PC-3 (cell line): ENCODE results near the gene PES1. TPM values are rescaled to one million over a fixed set of nuclear protein-coding genes. Genes with fewer than 3 reads are reported as not detected.
"Not testable (repeated sequence)": the region's sequence is repeated elsewhere in the genome, so short reads cannot be mapped to it uniquely, and the experiment has no call there.

Experiments used
- ATAC-seq: fragments of 200-7000 bp; cut with Tn5 transposase; 2 replicates; pipeline ENCODE4 v1.9.1; 2020; ENCODE audit warnings: mild to moderate bottlenecking, moderate library complexity
- BruUV-seq: library from RNA; stranded (reverse); fragments of 400-500 nt; replicated peaks from 2 replicates; lab custom pipeline; 2021; lab: Mats Ljungman, UMichigan
- CTCF ChIA-PET: fragments of 300-600 bp; sonication (Branson Sonifier 250); formaldehyde crosslinking; loops from one replicate; lab custom pipeline; 2022; ENCODE audit warnings: antibody characterized with exemption; lab: Charles Lee
- POLR2A ChIA-PET: fragments of 300-600 bp; sonication (Branson Sonifier 250); formaldehyde crosslinking; loops from one replicate; lab custom pipeline; 2022; ENCODE audit warnings: antibody characterized with exemption; ENCODE audit not compliant: unreplicated experiment; lab: Charles Lee
- DNase-seq: peaks from one replicate; pipeline ENCODE4 v3.0.0-alpha.2; 2015
- H2AFZ ChIP-seq: fragments of 300-600 bp; sonication (generic); 2 replicates; pipeline ENCODE4 v1.6.0; 2016; ENCODE audit warnings: antibody characterized with exemption, low read length
- H3F3A ChIP-seq: fragments of 300-600 bp; sonication (generic); one replicate; pipeline ENCODE4 v1.6.0; 2017; ENCODE audit warnings: antibody characterized with exemption, low read length, control low read depth, mild to moderate bottlenecking; ENCODE audit not compliant: unreplicated experiment
- H3K27ac ChIP-seq: fragments of 300-600 bp; sonication (generic); 2 replicates; pipeline ENCODE4 v1.5.1; 2016; ENCODE audit warnings: mild to moderate bottlenecking, low read length
- H3K27me3 ChIP-seq: fragments of 300-600 bp; sonication (generic); 2 replicates; pipeline ENCODE4 v1.6.1; 2016; ENCODE audit warnings: low read length, mixed read lengths
- H3K36me3 ChIP-seq: fragments of 300-600 bp; sonication (generic); 2 replicates; pipeline ENCODE4 v1.6.1; 2016; ENCODE audit warnings: low read depth, mixed run types, low read length, mixed read lengths
- H3K4me1 ChIP-seq: fragments of 300-600 bp; sonication (generic); 2 replicates; pipeline ENCODE4 v1.5.1; 2016; ENCODE audit warnings: low read length; ENCODE audit not compliant: insufficient read depth
- H3K4me2 ChIP-seq: fragments of 300-600 bp; sonication (generic); 2 replicates; pipeline ENCODE4 v1.6.0; 2016; ENCODE audit warnings: low read length
- H3K4me3 ChIP-seq: fragments of 300-600 bp; sonication (generic); 2 replicates; pipeline ENCODE4 v1.5.1; 2016; ENCODE audit warnings: mild to moderate bottlenecking, low read length, mixed read lengths
- H3K79me2 ChIP-seq: fragments of 300-600 bp; sonication (generic); 2 replicates; pipeline ENCODE4 v1.6.1; 2017; ENCODE audit warnings: low read length, mixed read lengths
- H3K9ac ChIP-seq: fragments of 300-600 bp; sonication (generic); 2 replicates; pipeline ENCODE4 v1.6.0; 2016; ENCODE audit warnings: mild to moderate bottlenecking, low read length
- H3K9me2 ChIP-seq: fragments of 300-600 bp; sonication (generic); replicated peaks from 2 replicates; pipeline ENCODE4 v1.6.1; 2016; ENCODE audit warnings: mixed run types, low read length, mixed read lengths
- H3K9me3 ChIP-seq: fragments of 300-600 bp; sonication (generic); 2 replicates; pipeline ENCODE4 v1.6.1; 2016; ENCODE audit warnings: low read length, mixed read lengths
- H4K20me1 ChIP-seq: fragments of 300-600 bp; sonication (generic); 2 replicates; pipeline ENCODE4 v1.6.1; 2016; ENCODE audit warnings: low read length, mixed read lengths
- CTCF ChIP-seq: fragments of 300-600 bp; sonication (generic); conservative IDR thresholded peaks from 2 replicates; pipeline ENCODE4 v1.5.1; 2017; ENCODE audit warnings: antibody characterized with exemption, low read depth, mild to moderate bottlenecking, low read length
- EZH2 ChIP-seq: fragments of 300-600 bp; sonication (generic); IDR thresholded peaks from one replicate; pipeline ENCODE4 v1.6.1; 2017; ENCODE audit warnings: antibody characterized with exemption, mild to moderate bottlenecking, low read length; ENCODE audit not compliant: unreplicated experiment
- EZH2phosphoT487 ChIP-seq: fragments of 300-600 bp; sonication (generic); IDR thresholded peaks from 2 replicates; pipeline ENCODE4 v1.6.1; 2018; ENCODE audit warnings: mild to moderate bottlenecking, antibody characterized with exemption, low read length, borderline replicate concordance
- intact Hi-C: fragments of 100-400 bp; cut with micrococcal nuclease; formaldehyde crosslinking; loops from 2 replicates; pipeline ENCODE4 v1.9.0; 2023
- total RNA-seq: library from RNA; depleted of rRNA; stranded (reverse); fragments of >200 nt; gene quantifications from 2 replicates; pipeline ENCODE4 v1.2.3, GENCODE V29; 2014

The PES1 gene
- total RNA-seq, 1 experiment from 2014 or later: 105 TPM

GRCh38 chr22:30627471-30627870 lies 35.8 kb upstream of the PES1 start:
- DNase-seq (no peak), ATAC-seq (no peak)
- Histone ChIP-seq H3K4me3 (no peak overlapping the region), H3F3A (no peaks in the 10 kb centered on the region), H2AFZ (no peak overlapping the region), H3K27ac (no peak overlapping the region), H3K9ac (no peak overlapping the region), H3K79me2 (no peaks in the 10 kb centered on the region), H3K9me3 (no peaks in the 10 kb centered on the region), H4K20me1 (no peaks in the 10 kb centered on the region), H3K36me3 (no peaks in the 10 kb centered on the region), H3K4me1 (no peaks in the 10 kb centered on the region), H3K27me3 (no peaks in the 10 kb centered on the region), H3K4me2 (no peak overlapping the region), H3K9me2 (no peaks in the 10 kb centered on the region)
- intact Hi-C loops: no loop called here
- TF ChIP-seq EZH2: no peak
- no peak for TF ChIP-seq EZH2phosphoT487
- no peak for TF ChIP-seq CTCF
- CTCF ChIA-PET: no interaction called here
- no TSS peak for BruUV-seq
- POLR2A ChIA-PET: no interaction called here

GRCh38 chr22:30626413-30626812 lies 34.7 kb upstream of the PES1 start:
- ATAC-seq: no peak
- H3K9ac ChIP-seq: no peak overlapping the region
- H3K27me3 ChIP-seq: no peaks in the 10 kb centered on the region
- intact Hi-C loops: no loop called here
- no peaks in the 10 kb centered on the region for H4K20me1 ChIP-seq
- H3K4me1 ChIP-seq: no peaks in the 10 kb centered on the region
- H3K36me3 ChIP-seq: no peaks in the 10 kb centered on the region
- H3F3A ChIP-seq: no peaks in the 10 kb centered on the region
- TF ChIP-seq CTCF (no peak), EZH2 (no peak), EZH2phosphoT487 (no peak)
- BruUV-seq: no TSS peak
- H3K27ac ChIP-seq: no peak overlapping the region
- no peaks in the 10 kb centered on the region for H3K9me2 ChIP-seq
- H3K9me3 ChIP-seq: no peaks in the 10 kb centered on the region
- no peak overlapping the region for H2AFZ ChIP-seq
- CTCF ChIA-PET: no interaction called here
- no peak for DNase-seq
- no peaks in the 10 kb centered on the region for H3K79me2 ChIP-seq
- POLR2A ChIA-PET: no interaction called here
- no peak overlapping the region for H3K4me2 ChIP-seq
- H3K4me3 ChIP-seq: no peak overlapping the region

GRCh38 chr22:30619909-30620308 lies 28.2 kb upstream of the PES1 start:
- H3K36me3 ChIP-seq, H3F3A ChIP-seq, H3K27me3 ChIP-seq, H3K9me3 ChIP-seq, H2AFZ ChIP-seq, CTCF ChIA-PET, H3K27ac ChIP-seq, DNase-seq, H3K4me3 ChIP-seq, BruUV-seq, H3K4me1 ChIP-seq, H4K20me1 ChIP-seq, intact Hi-C loops, H3K9me2 ChIP-seq, H3K4me2 ChIP-seq, H3K9ac ChIP-seq, ATAC-seq, POLR2A ChIA-PET, H3K79me2 ChIP-seq: not testable (repeated sequence)
